Osteoblast (primary cell): ENCODE results near the gene FAF2. TPM values are rescaled to one million over a fixed set of nuclear protein-coding genes. Genes with fewer than 3 reads are reported as not detected.
"Not testable (repeated sequence)": the region's sequence is repeated elsewhere in the genome, so short reads cannot be mapped to it uniquely, and the experiment has no call there.

Source experiments
- DNase-seq: peaks from one replicate; pipeline ENCODE4 v3.0.0; 2011; ENCODE audit warnings: low spot score, mixed read lengths; ENCODE audit not compliant: insufficient read length; ENCODE audit errors: missing footprints
- H2AFZ ChIP-seq: 2 replicates; pipeline ENCODE4 v1.6.0; 2011; ENCODE audit warnings: mild to moderate bottlenecking, low read length
- H3K27ac ChIP-seq: 2 replicates; pipeline ENCODE4 v1.5.1; 2011; ENCODE audit warnings: mild to moderate bottlenecking, low read depth, low read length, moderate library complexity
- H3K27me3 ChIP-seq: 2 replicates; pipeline ENCODE4 v1.6.0; 2012; ENCODE audit warnings: mild to moderate bottlenecking, control low read depth, inconsistent platforms, low read length, moderate library complexity; ENCODE audit not compliant: insufficient read depth
- H3K36me3 ChIP-seq: 2 replicates; pipeline ENCODE4 v1.5.1; 2011; ENCODE audit warnings: mild to moderate bottlenecking, low read length, control low read depth, moderate library complexity; ENCODE audit not compliant: insufficient read depth
- H3K4me1 ChIP-seq: 2 replicates; pipeline ENCODE4 v1.5.1; 2011; ENCODE audit warnings: mild to moderate bottlenecking, low read length, control low read depth, moderate library complexity; ENCODE audit not compliant: insufficient read depth
- H3K4me2 ChIP-seq: 2 replicates; pipeline ENCODE4 v1.6.0; 2011; ENCODE audit warnings: mild to moderate bottlenecking, low read length; ENCODE audit not compliant: insufficient read depth
- H3K4me3 ChIP-seq: fragments of 200-600 bp; sonication (generic); 3 replicates; pipeline ENCODE4 v1.5.1; 2012; ENCODE audit warnings: mild to moderate bottlenecking, low read length, inconsistent platforms; ENCODE audit not compliant: insufficient read depth
- H3K79me2 ChIP-seq: 2 replicates; pipeline ENCODE4 v1.6.0; 2012; ENCODE audit warnings: mild to moderate bottlenecking, low read length, control low read depth, inconsistent platforms; ENCODE audit not compliant: insufficient read depth
- H3K9me3 ChIP-seq: 2 replicates; pipeline ENCODE4 v1.5.1; 2011; ENCODE audit warnings: low read depth, low read length, control low read depth
- H4K20me1 ChIP-seq: 2 replicates; pipeline ENCODE4 v1.6.0; 2012; ENCODE audit warnings: mild to moderate bottlenecking, low read length, control low read depth; ENCODE audit not compliant: insufficient read depth
- total RNA-seq: library from RNA; depleted of rRNA; stranded (reverse); fragments of >200 nt; gene quantifications from 2 replicates; pipeline ENCODE4 v1.2.3, GENCODE V29; 2012
- TF ChIP-seq, protein P1 (sequence below): IDR thresholded peaks from 2 replicates; pipeline ENCODE4 v1.5.1; 2011; ENCODE audit warnings: mild to moderate bottlenecking, low read depth, low read length, moderate library complexity; ENCODE audit errors: extremely low read depth

The FAF2 gene
- total RNA-seq, 1 donor, result 40.2 TPM

DNA sequence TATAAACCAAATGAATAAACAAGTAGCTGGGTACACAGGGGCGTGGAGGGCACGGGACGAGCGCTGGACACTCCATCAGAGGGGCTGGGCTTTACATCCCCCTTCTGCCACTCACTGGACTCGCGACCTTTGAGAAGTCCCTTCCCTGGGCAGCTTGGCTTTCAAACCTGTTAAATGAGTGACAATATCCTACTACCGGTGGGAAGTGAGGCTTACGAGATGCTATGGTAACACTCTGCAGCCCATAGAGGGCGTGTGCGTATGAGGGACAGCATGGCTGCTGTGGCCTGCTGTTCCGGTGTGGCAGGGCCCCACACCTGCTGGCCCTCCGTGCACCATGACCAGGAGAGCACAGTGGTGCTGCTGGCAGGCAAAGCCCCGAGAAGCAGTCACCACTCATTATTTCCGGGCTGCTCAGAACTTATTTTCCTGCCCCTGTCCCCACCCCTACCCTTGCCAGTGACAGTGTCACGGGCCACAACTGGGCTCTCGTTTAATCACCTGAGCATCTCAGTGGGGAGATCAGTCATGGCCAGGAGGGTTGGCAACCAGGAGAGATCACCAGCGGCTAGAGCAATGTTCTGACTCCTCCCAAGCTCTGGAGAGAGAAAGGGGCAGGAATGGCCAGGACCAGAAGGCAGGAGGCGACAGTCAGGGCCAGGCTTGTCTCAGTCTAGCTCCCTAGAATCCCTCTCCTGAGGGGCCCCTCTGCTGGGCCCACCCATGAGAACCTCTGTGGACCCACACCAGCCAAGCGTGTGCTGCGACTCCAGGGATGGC lies 42.3 kb upstream of the FAF2 start:
- no peak for DNase-seq
- H3K79me2 ChIP-seq, result peaks cover 5% of the 10 kb centered on the region
- H3K27me3 ChIP-seq, result no peaks in the 10 kb centered on the region
- H3K4me1 ChIP-seq, result no peaks in the 10 kb centered on the region
- no peaks in the 10 kb centered on the region for H3K9me3 ChIP-seq
- H4K20me1 ChIP-seq, result peaks cover 10% of the 10 kb centered on the region
- TF ChIP-seq, protein P1, sequence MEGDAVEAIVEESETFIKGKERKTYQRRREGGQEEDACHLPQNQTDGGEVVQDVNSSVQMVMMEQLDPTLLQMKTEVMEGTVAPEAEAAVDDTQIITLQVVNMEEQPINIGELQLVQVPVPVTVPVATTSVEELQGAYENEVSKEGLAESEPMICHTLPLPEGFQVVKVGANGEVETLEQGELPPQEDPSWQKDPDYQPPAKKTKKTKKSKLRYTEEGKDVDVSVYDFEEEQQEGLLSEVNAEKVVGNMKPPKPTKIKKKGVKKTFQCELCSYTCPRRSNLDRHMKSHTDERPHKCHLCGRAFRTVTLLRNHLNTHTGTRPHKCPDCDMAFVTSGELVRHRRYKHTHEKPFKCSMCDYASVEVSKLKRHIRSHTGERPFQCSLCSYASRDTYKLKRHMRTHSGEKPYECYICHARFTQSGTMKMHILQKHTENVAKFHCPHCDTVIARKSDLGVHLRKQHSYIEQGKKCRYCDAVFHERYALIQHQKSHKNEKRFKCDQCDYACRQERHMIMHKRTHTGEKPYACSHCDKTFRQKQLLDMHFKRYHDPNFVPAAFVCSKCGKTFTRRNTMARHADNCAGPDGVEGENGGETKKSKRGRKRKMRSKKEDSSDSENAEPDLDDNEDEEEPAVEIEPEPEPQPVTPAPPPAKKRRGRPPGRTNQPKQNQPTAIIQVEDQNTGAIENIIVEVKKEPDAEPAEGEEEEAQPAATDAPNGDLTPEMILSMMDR, result peak; percentile 11
- no peak overlapping the region for H3K4me2 ChIP-seq
- H2AFZ ChIP-seq, result no peak overlapping the region
- H3K36me3 ChIP-seq, result peaks cover 16% of the 10 kb centered on the region
- no peak overlapping the region for H3K27ac ChIP-seq
- no peak overlapping the region for H3K4me3 ChIP-seq

DNA sequence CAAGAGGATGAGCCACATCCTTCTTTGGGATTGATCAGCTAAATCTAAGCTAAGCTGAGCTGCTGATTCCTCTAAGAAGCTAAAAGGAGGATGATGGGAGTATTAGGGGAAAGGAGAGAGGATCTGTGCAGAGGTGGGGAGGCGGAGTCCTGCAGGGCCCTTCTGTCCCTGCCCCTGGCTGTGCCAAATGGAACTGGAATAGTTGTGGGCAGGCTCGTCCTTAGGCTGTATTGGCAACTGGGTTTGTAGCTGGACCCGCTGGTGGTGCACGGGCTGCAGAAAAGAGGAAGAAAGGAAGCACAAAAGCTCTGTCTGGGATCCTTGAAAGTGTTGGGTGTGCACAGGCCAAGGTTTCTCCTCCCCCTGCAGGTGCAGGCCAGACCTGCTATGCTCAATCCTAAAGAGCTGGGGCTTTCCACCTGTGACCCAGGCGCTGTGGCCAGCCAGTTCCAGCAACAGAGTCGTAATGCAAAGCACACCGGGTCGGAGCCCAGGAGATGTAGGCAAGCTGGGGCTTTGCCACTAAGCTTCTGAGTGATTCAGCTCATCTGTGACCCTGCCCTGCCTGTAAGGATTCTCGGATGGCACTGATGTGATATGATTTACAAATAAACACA lies 41.6 kb upstream of the FAF2 start:
- H3K36me3 ChIP-seq, result peaks cover 16% of the 10 kb centered on the region

DNA sequence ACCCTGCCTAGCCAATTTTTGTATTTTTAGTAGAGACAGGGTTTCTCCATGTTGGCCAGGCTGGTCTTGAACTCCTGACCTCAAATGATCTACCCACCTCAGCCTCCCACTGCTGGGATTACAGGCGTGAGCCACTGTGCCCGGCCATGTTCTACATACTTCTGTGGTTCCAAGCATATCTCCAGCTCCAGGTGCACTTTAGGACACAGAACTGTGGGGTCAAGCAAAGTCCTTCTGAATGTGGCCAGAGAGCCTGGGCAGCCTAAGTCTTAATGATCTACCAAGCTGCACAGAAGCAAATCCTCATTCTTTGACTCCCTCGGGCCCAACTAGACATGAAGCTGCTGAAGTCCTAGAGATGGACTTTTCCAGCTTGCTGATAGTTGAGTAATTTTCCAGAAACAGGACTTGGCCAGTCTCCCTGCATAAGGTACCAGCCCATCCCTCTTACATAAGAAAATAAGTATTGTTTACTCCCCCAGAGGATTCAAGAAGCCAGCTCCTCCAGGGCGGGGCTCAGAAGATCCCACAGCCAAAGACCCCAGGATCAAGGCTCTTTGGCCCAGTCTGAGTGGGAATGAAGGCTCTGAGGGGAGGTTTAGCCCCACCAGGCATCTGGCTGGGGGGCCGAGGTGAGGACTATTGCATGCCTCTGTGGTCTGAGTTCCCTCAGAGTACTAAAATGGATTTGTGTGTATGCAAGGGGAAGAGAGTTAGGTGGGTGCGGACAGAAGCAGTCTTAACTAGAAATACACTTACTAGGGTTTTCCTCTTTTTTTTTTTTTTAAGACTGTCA lies 40.5 kb upstream of the FAF2 start:
- Histone ChIP-seq H3K27me3 (no peaks in the 10 kb centered on the region), H3K27ac (no peak overlapping the region), H3K4me1 (peaks cover 5% of the 10 kb centered on the region), H3K4me3 (no peak overlapping the region), H3K36me3 (peaks cover 16% of the 10 kb centered on the region), H3K4me2 (no peak overlapping the region), H4K20me1 (peaks cover 23% of the 10 kb centered on the region), H3K9me3 (no peaks in the 10 kb centered on the region), H3K79me2 (peaks cover 19% of the 10 kb centered on the region), H2AFZ (no peak overlapping the region)
- TF ChIP-seq, protein P1, result no peak
- DNase-seq, result no peak

More for the DNA sequence above, 41.6 kb upstream of the FAF2 start:
- Histone ChIP-seq H3K9me3 (no peaks in the 10 kb centered on the region), H4K20me1 (peaks cover 17% of the 10 kb centered on the region), H3K27me3 (no peaks in the 10 kb centered on the region), H3K79me2 (peaks cover 12% of the 10 kb centered on the region), H3K4me1 (peaks cover 2% of the 10 kb centered on the region), H3K27ac (no peak overlapping the region), H3K4me3 (no peak overlapping the region), H2AFZ (no peak overlapping the region), H3K4me2 (no peak overlapping the region)
- TF ChIP-seq, protein P1, result no peak
- DNase-seq, result no peak

DNA sequence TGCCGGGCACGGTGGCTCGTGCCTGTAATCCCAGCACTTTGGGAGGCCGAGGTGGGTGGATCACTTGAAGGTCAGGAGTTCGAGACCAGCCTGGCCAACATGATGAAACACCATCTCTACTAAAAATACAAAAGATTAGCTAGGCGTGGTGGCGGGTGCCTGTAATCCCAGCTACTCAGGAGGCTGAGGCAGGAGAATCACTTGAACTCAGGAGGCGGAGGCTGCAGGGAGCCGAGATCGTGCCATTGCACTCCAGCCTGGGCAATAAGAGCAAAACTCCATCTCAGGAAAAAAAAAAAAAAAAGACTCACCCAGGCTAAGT lies 40.0 kb upstream of the FAF2 start:
- peaks cover 25% of the 10 kb centered on the region for H3K79me2 ChIP-seq
- H3K36me3 ChIP-seq, result peaks cover 16% of the 10 kb centered on the region
- not testable (repeated sequence) for H3K27me3 ChIP-seq

More for the DNA sequence above, 40.0 kb upstream of the FAF2 start:
- not testable (repeated sequence) for DNase-seq, H3K4me3 ChIP-seq, H2AFZ ChIP-seq, H3K4me1 ChIP-seq, H3K9me3 ChIP-seq, H3K27ac ChIP-seq, H3K4me2 ChIP-seq
- H4K20me1 ChIP-seq, result peaks cover 27% of the 10 kb centered on the region
